Jurkat, Clone E6-1 (cell line): ENCODE measurements around the gene ERFL.
A peak's percentile ranks its signal among the peaks of the same experiment; 100 is the strongest.

Source experiments
- DNase-seq: peaks from one replicate; pipeline ENCODE4 v3.0.0-alpha.2; 2011; ENCODE audit warnings: low read depth, low spot score
- H3K4me3 ChIP-seq: 2 replicates; pipeline ENCODE4 v1.5.1; 2011; ENCODE audit warnings: mild to moderate bottlenecking, low read length, control low read depth, moderate library complexity

The ERFL gene

GRCh38 chr19:41869374-41869955 lies 58.8 kb downstream of the ERFL start:
- no peak for DNase-seq
- no peak overlapping the region for H3K4me3 ChIP-seq

GRCh38 chr19:41868989-41869300 lies 59.3 kb downstream of the ERFL start:
- no peak for DNase-seq
- H3K4me3 ChIP-seq, result no peak overlapping the region

- no peak overlapping the region for H3K4me3 ChIP-seq
Measured at GRCh38 chr19:41868120-41868988, 59.9 kb downstream of the ERFL start.

GRCh38 chr19:41866284-41866683 lies 62.0 kb downstream of the ERFL start:
- no peak for DNase-seq

More at GRCh38 chr19:41868120-41868988, 59.9 kb downstream of the ERFL start:
- DNase-seq, result no peak

GRCh38 chr19:41864374-41864773 lies 63.9 kb downstream of the ERFL start:
- no peak for DNase-seq
- H3K4me3 ChIP-seq, result no peak overlapping the region

More at GRCh38 chr19:41866284-41866683, 62.0 kb downstream of the ERFL start:
- no peak overlapping the region for H3K4me3 ChIP-seq

- no peak overlapping the region for H3K4me3 ChIP-seq
- no peak for DNase-seq
Measured at GRCh38 chr19:41863209-41863931, 64.9 kb downstream of the ERFL start.

- DNase-seq, result no peak
- H3K4me3 ChIP-seq, result no peak overlapping the region
Measured at GRCh38 chr19:41862445-41862986, 65.7 kb downstream of the ERFL start.

- peak overlapping the region; percentile 82 for H3K4me3 ChIP-seq
- no peak for DNase-seq
Measured at GRCh38 chr19:41861846-41862245, 66.4 kb downstream of the ERFL start.

- peak overlapping the region; percentile 82 for H3K4me3 ChIP-seq
- no peak for DNase-seq
Measured at GRCh38 chr19:41861116-41861768, 67.0 kb downstream of the ERFL start.

- DNase-seq, result no peak
- peak overlapping the region; percentile 82 for H3K4me3 ChIP-seq
Measured at GRCh38 chr19:41860419-41861115, 67.7 kb downstream of the ERFL start.

- peak within 1 kb of the TSS; percentile 82 for H3K4me3 ChIP-seq
- DNase-seq, result peak; percentile 97
Measured at GRCh38 chr19:41859618-41860418, 68.4 kb downstream of the ERFL start, which contains the start of gene RPS19. Gene RPS19, plus strand, starts transcription at chr19:41860255. Its CDS starts 520 bp downstream, at chr19:41860775.

- H3K4me3 ChIP-seq, result peak overlapping the region; percentile 40
- DNase-seq, result no peak
Measured at GRCh38 chr19:41859213-41859617, 69.0 kb downstream of the ERFL start.
